GDM1 (cell line): ENCODE results near the gene POLR3GL.

Source experiments
- DNase-seq: peaks from one replicate; lab custom pipeline; 2025; lab: John Stamatoyannopoulos, UW

POLR3GL gene

DNA sequence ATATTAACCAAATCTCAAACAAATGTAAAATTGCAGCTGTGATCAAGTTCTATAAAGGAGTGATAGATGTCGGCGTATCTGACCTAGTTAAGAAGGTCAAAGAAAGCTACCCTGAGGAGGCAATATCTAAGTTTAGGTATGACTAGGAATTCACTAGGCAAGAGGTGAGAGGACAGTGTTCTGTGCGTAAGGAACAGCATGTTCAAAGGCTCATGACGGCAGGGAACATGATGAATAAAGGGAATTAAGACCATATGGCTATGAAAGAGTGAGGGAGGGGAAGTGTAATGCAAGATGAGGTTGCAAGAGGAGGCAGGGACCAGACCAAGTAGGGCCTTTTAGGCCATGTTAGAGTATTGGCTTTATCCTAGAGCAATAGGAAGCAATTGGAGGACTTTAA lies 15.3 kb upstream of the POLR3GL start:
- DNase-seq: no peak

DNA sequence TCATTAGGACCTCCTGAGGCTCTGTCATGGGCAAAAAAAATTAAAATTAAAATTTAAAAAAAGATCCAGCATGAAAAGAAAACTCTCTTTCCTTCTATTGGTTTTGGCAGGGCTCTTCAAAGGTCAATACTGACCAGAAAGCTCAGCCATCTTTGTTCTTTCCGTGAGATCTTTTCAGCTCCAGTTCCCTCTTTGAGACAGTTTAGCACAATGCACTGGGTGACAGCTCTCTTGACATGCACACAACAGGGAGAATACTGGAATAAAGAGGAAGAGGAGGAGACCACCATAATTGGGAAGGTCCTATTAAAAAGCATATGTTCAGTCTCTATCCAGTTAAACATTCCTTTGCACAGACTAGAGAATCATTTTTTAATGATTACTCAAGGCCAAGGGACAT lies 13.0 kb upstream of the POLR3GL start:
- DNase-seq: no peak

DNA sequence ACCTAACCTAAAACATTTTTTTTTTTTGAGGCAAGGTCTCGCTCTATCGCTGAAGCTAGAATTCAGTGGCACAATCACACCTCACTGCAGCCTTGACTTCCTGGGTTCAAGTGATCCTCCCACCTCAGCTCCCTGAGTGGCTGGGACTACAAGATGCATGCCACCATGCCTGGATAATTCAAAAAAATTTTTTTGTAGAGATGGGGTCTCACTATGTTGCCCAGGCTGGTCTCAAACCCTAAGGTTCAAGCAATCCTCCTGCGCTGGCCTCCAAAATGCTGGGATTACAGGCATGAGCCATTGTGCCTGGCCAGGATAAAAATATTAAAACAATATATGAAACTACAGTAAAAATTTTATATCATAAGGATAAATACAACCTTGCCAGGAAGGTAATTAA lies 11.6 kb upstream of the POLR3GL start:
- DNase-seq: no peak

DNA sequence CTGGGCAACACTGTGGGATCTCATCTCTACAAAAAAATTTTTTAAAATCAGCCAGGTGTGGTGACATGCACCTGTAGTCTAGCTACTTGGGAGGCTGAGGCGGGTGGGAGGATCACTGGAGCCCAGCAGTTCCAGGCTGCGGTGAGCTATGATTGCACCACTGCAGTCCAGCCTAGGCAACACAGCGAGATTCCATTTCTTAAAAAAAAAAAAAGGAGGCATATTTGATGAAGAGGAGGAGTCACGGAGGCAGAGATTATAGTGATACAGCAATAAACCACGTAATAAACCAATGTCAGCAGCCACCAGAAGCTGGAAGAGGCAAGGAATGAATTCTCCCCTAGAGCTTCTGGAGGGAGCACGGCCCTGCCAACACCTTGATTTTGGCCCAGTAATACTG lies 10.6 kb upstream of the POLR3GL start:
- no peak for DNase-seq

DNA sequence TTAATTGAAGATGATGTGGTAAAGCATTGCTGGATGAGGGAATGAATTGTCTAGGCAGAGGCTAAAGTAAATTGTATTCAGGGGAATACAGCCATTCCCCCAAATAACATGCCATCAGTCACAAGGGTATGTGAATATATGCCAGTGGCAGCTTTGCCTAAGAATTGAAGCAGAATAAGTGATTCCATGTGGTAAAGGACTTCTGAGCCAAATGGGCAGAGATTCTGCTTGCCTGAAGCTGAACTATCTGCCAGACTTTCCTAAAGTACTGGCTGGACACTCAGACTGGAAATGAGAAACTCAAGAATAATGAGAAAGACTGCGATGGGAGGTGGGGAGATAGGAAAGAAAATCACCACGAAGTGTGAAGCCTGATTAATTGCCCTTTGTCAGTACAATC lies 9.1 kb upstream of the POLR3GL start:
- DNase-seq: no peak

DNA sequence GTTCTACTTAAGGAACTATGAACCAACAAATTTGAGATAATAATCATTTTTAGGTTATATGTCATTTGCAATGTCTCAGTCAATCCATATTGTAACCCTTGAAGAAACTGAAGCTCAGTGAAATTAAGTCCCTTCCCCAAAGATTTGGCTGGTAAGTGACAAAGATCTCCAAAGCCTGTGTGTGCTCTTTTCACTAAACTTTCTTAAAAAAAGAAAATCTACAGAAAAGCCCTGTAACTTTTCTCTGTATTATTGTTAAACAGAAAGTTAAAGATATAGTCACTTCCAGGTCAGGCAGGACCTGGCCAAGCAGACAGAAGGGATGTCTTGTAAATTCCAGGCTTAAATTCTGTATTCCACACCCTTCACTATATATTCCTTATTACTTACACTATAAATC lies 8.1 kb upstream of the POLR3GL start:
- no peak for DNase-seq

DNA sequence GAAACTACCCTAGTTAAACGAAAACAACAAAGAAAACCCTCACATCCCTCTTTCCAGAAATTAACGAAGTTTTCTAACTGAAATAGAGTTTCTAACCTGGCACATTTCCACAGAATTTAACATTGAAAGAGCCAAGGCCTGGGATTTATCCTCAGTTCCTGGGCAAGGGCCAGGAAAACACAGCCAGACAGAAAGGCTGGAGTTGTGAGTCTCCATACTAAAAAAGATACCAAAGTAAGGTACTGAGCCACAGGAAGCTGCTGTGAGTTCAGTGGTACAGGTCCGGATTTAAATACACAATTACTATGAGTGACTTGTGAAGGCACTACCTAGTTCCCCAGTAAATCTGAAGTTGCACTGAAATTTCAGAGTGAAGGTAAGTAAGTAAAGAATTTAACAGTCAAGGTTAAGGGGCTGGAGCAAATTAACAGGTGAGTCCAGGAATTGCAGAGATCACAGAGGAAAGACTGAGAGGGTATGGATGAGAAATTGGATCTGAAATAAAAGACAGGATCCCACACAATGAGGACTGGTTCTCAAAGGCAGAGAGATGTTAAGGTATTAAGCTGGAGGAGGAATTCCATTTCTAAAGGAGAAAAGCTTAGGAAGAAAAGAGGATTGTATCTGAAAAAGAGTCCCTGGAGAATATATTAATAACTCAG lies 7.6 kb upstream of the POLR3GL start:
- no peak for DNase-seq

DNA sequence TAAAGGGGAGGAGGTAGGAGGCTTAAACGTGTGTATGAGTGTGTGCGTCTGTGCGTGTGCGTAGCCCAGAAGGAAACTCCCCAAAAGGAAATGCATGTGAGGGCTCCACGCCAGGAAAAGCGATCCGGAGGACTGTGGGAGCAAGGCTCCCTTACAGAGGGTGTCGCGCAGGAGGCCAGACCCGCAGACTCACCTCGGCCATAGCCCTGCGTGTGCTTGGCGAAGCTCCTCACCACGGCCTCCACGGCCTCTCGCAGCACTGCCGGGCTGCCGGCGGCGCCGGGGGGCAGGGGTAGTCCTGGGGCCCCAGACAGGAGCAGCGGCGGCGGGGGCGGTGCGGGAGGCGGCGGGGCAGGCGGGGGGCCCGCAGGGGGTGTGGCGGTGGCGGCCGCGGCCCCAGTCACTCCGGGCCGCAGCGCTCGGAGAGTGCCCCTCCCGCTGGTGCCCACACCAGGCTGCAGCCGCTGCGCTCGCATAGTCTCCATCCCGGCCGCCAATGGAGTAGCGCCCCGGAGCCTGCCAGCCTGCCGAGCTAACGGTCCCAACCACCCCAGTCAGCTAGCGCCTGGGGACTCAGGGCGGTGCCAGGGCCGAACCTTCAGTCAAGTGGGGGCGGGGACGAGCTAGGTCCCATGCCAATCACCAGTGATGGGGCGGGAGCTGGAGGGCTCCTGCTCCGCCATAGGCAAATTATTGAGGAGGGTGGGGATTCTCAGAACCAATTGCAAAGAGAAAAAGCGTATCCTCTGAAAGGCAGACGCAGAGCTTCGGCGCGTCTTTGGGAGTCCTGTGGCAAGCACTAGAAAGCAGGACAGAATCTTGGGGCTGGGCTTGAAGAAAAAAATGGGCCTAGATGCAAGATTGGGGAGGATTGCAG lies 6.8 kb upstream of the POLR3GL start, which contains the start of gene LIX1L:
LIX1L (minus strand) TSS at position 575 of the 877 bp plus-strand sequence; CDS start at position 485, 90 bp downstream.
- peak; percentile 94 for DNase-seq

DNA sequence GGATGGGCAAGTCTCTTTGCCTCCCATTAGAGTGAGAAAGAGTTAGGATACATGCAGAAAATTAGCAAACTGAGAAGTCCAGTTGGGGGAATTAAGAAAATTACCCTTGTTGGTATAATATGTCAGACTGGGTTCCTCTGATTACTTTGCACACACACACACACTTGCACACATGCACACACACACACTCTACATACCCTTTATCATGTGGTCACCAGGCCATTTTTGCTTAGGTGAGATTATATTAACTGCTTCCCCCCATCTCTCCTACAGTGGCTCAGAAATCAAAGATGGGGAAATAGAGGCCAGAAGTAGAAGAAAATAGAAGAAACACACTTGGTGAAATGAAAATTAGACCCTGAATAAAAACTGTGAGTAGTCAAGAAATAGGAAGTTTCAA lies 5.8 kb upstream of the POLR3GL start:
- no peak for DNase-seq

DNA sequence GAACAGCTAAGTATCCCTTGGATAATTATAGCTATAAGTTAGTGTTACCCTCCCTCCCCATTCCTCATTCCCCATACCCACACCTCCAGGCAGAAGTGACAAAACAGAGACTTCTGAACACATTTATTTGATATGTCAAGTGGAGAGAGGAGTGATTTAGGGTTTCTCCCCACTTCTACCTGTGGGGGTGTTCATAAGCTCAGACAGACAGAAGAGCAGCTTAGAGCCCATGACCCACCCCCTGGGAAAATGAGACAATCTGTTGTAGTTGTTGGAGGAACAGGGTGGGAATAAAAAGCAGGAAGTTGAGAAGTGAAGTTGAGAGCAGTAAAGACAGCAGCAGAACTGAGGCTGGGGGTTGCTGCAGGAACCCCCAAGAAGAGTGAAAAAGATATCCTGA lies 5.2 kb upstream of the POLR3GL start:
- DNase-seq: no peak

DNA sequence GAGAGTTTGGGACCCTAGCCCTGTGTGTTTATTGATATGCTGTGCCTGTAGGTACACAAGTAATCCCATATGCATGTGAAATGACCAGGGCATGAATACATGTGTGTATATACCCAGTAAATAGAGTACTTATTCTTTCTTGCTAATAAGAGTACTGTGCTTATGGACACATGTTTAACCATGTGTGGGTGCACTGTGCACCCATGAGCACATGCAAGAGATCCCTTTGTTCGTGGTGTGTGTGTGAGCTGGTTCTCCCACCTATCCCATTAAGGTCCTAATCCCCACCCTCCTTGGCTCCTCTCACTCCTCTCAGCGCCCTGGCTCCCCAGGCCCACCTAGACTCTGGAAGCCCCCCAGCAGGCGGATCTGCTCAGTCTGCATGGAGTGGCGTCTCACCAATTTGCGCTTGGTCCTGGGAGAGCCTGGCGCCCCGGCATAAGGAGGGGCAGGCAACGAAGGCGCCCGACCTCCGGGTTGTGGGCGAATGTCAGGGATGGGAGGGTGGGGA lies 4.5 kb upstream of the POLR3GL start:
- no peak for DNase-seq

DNA sequence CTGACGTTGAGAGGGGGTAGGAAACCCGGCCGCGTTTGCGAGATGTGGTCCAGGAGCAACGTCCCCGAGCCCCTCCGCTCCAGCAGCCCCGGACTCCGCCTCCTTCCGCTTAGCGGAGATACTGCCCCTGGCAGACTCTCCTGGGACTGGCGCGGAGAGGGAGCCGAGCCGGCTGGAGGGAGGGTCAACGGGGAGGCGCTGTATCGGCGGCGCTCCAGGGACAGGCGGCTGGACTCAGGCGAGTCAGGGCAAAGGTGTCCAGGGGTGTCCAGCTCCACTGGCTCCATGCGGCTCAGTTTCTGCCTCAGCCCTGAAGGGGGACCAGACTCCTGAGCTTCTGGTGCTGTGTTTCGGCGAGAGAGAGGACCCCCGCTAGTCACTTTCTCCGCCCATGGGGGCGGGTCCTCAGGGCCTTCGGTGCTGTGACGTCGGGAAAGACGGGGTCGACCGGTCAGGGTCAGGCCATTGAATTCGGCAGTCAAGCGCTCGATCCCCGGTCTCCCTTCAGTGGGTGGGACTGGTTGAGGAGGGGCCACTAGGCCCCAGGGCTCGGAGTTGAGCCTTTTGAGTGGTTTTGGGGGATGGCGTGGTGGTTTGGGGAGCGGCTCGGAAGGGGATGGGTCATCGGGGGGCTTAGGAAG lies 3.9 kb upstream of the POLR3GL start:
- peak; percentile 68 for DNase-seq

DNA sequence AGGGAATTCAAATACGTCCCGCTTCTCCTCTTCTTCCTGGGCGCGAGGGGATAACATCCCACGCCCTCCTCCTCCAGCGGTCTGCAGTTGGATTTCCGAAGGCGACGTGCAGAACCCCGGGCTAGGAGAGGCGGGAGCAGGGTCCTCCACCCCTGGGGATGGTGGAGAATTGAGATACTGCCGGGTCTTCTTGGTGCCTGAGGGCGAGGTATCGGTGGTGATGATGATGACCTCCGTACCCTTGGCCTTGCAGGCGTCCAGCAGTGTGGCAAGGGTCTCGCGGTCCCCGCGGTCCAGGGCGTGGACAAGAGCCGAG lies 3.4 kb upstream of the POLR3GL start:
- no peak for DNase-seq

DNA sequence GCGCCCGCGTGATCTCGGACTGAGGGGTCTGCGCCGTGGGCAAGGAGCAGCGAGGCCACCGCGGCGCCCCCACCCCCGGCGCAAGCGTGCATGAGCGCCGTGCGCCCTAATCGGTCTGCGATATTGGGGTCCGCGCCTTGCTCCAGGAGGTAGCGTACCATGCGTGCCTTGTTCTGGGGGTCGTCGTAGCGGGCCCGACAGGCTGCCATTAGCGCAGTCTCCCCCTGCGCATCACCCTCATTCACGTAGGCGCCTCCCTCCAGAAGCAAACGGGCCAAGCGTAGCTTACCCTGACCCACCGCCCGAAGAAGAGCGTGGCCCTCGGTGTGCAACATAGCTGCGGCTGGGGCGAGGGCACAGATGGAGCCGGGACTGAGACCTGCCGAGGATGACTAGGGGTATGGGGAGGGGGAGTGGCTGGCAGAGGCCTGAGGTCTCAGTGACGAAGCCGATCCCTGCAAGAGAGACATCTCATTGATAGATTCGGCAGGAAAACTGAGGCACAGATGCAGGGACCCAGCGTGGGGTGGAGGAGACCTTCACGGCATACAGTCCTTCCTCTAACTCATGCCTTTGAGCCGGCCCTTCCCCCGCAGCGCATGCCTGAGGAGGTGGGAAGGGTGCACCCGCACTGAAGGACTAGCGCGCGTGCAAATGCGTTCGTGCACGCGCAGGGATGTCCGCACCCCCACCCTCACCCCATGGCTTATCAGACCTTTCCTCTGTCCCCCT lies 2.9 kb upstream of the POLR3GL start:
- DNase-seq: no peak

DNA sequence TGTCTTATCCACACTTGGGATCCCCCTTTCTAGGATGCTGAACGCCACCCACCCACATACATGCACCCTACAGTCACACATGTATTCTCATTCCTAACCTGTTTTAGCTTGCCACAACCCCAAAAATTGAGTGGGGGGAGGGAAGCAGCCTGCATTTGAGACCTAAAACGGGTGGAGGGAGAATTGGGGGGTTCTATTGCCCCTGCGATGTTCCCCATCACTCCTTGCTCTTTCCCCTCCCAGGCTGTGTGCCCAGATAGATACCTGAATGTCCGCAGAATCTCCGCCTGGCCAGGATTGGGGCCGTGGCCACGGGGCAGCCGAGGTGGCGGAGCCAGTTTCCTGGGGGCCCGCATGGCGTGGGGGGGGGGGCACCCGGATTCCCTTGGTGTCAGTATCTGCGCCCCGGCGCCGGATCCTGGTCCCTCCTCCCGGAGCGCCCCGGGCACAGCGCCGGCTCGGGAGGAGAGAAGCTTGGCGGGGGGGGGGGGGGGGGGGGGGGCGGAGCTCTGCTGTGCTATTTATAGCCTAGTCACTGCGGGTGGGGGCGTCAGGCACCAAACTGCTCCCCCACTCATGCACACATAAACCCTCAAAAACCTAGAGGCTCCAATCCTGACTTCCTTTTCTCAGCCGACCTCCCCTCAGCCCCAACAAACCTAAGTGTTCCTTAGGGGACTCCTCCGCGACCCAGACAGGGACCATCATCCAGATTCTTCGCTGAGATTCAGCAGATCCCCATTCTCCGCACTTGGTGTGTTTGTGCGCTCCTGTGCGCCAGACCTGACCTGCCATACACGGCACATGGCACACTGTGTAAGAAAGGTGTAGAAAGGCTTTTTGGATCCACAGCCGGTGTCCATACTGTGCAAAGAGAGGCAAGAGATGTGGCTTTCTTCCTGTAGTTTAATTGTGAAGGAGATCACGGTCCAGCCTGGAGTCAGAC lies 2.1 kb upstream of the POLR3GL start:
- no peak for DNase-seq

DNA sequence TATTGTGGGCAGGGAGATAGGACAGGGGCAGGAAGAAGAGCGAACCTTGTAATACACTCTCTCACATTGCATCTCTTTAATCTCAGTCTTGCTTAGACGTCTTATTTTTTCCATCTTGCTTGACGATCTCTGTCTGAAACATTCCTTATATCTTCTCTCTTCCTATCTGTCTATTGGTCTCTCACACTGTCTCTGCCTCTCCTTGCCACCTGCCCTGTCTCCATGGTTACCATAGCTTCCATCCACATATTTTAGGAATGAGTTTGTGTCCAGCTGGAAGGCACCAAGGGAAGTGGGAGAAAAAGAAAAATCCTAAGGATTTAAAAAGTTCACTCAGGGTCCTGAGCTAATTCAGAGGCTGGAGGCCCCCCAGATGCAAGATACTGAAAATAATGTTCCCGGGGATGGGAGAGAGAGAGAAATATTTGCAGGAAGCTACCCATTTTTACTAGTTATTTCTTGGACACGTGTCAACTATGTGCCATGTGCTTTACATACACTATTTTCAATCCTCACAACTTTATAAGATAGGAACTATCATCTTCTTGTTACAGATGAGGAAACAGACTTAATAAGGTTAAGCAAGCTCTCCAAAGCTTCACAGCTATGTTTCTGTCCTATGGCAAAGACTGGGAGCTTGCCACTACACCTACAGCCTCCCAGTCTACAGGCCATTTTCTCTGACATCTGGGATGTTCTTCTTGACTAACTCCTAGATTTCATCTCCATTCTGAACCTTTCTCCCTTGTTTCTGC lies 1.0 kb upstream of the POLR3GL start:
- no peak for DNase-seq

DNA sequence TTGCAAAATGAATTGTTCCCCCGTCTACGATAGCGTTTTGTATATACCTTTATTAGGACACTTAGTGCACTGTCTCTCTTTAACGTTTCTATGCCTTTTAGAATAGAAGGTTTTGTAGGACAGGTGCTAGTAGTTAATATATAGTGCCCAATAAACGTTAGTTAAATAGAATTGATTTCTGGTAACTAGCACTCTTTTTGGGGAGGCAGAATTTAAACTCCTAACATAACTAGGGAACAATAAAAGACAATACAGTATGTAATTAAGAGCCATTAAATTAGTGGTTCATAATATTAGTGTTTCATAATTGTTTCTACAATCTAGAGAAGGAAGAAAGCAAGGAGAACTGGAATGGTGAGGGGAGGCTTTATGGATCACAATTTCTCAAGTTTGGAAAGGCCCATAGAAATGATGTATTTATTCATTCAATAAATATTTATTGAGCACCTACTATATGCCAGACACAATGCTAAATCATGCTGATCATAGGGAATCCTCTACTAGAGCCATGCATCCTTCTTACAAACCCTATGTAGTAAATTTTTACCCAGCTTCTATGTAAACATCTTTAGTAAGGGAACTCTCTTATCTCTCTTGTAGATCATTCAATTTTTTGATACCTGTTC lies 742 bp downstream of the POLR3GL start:
- no peak for DNase-seq

DNA sequence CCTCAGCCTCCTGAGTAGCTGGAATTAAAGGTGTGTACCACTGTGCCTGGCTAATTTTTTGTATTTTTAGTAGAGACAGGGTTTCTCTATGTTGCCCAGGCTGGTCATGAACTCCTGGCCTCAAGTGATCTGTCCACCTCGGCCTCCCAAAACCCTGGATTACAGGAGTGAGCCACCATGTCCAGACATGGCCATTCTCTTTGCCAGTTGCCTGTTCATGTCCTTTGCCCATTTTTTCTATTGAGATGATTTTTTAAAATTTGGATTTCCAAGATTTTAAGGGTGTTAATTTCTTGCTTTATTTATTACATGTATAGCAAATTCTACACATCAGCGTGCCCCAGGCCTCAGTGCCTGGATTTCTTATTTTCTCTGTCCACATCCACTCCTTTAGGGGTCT lies 2.8 kb downstream of the POLR3GL start:
- DNase-seq: no peak

DNA sequence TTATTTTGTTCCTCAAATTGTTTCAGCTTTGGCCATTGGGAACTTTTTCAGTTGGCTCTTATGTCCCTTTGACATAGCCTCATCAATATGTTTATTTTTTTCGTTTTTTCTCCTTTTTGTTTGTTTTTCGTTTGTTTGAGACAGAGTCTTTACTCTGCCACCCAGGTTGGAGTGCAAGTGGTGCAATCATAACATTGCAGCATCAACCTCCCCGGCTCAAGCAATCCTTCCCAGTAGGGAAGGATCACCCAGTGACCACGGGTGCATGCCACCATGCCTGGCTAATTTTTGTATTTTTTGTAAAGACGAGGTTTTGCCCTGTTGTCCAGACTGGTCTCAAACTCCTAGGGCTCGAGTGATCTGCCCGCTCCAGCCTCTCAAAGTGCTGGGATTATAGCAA lies 8.1 kb downstream of the POLR3GL start:
- no peak for DNase-seq

DNA sequence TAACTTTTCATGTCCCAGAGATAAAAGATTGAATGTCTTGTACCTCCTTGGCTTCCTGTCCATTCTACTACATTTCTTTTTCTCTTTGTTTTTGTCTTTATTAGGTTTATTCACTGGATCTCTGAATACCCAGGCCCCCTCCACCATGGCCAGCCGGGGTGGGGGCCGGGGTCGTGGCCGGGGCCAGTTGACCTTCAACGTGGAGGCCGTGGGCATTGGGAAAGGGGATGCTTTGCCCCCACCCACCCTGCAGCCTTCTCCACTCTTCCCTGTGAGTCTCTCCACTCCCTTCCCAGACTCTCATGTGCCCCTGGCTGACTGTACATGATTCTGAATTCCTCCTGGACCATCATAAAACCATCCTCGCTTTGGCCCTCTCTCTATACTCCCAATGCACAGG lies 10.2 kb downstream of the POLR3GL start:
- no peak for DNase-seq
